Dedifferentiated amniotic fluid mesenchymal stem cell (primary cell): Measurements from ENCODE around the gene EHD4.

Experiments
- DNase-seq: peaks from one replicate; pipeline ENCODE4 v3.0.0-alpha.2; 2016; ENCODE audit errors: extremely low spot score

EHD4 gene

GRCh38 chr15:41919954-41920538, 52.3 kb downstream of the EHD4 start:
- DNase-seq = no peak

DNA sequence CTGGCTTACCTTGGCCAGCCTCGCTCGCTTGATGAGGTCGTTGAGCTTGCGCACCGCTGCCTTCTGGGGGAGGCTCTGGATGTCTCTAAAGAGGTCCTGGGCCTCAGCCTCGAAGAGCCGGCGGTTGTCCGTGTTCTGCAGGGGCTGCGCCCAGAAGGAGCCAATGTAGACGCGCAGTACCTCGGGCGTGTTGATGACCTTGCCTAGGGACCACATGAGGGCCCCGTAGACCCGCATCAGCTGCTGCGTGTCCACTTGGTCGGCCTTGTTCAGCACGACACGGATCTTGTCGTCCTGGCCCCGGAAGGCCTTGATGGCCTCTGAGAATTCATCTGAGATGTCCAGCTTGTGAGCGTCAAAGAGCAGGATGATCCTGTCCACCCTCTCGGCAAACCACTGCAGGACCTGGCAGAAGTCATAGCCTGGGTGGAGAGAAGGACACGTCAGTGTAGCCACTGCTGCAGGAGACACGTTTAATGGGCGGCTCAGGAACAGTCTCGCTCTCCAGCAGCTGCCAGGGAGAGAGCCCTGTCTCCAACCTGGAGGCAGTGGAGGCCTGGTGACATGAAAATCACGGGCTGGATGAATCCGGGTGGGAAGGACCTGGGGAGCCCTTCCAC, 53.0 kb downstream of the EHD4 start:
- no peak for DNase-seq

- no peak for DNase-seq
Observed at GRCh38 chr15:41918506-41919126, 53.7 kb downstream of the EHD4 start.

DNA sequence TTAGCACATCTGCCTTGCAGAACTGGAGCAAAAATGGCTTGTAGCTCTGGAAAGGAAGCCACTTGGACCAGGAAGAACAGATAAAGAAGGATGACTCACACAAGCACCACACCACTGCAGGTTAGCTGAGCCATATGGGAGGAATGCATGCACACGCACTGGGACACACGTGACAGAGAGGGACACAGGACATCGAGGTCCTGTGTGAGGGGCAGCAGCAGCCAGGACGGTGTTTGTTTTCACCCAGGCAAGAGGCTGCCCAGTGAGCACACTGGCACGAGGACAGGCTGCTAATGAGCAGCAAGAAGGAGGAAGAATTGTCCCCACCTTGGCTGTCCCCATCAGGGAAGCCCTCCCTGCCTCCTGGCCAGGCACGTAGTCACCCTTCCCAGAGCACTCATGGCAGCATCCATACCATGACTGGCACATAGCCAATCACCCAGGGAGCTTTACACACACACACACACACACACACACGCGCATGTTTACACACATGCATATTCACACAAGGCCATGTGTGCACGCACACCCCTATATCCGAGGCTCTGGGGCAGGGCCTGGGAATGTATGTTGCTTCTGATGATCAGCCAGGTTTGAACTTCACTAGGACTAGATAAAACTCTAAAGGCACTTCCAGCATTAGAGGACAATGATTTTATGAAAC, 54.5 kb downstream of the EHD4 start:
- DNase-seq = no peak

- DNase-seq = no peak
Observed at GRCh38 chr15:41915255-41915994, 56.9 kb downstream of the EHD4 start.

GRCh38 chr15:41914411-41914810, 57.9 kb downstream of the EHD4 start:
- no peak for DNase-seq

GRCh38 chr15:41913256-41913655, 59.1 kb downstream of the EHD4 start:
- DNase-seq = no peak

- DNase-seq = no peak
Observed at GRCh38 chr15:41911691-41912345, 60.5 kb downstream of the EHD4 start.

GRCh38 chr15:41908736-41909461, 63.5 kb downstream of the EHD4 start:
- no peak for DNase-seq

DNA sequence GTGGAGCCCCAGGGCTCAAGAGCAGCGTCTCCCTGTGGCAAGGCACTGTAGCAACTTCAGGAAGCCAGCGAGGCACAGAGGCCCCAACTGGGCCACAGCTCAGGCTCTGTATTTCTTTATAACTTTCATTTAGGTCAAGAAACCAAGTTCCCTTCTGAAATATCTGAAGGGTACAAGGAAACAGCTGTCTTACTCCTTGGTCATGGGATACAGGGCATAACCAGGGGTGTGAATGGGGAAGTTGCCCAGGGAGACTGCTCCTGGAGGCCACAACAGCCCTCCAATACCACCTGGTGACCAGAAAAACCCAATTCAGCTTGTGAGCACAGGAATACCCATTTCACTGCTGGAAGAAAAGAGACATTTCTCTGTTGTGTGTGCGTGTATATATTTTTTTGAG, 65.2 kb downstream of the EHD4 start:
- DNase-seq = no peak

DNA sequence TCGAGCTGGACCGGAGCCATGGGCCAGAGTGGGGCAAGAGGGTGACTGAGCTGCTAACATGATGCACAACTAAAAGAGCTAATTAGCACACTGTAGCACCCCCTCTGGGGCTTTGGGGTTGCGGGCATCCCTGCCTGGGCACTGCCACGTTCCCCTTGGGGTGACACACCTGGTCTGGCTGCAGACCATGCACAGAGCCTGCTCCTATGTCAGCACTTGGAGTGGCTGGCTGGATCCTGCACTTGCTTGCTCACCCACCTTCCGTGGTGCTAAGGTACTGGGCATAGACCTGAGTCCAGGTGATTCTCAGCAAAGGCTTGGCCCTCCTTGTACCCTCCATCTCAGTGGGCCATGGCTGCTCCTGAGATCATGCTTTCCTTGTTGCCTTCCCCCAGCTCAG, 65.7 kb downstream of the EHD4 start:
- no peak for DNase-seq

DNA sequence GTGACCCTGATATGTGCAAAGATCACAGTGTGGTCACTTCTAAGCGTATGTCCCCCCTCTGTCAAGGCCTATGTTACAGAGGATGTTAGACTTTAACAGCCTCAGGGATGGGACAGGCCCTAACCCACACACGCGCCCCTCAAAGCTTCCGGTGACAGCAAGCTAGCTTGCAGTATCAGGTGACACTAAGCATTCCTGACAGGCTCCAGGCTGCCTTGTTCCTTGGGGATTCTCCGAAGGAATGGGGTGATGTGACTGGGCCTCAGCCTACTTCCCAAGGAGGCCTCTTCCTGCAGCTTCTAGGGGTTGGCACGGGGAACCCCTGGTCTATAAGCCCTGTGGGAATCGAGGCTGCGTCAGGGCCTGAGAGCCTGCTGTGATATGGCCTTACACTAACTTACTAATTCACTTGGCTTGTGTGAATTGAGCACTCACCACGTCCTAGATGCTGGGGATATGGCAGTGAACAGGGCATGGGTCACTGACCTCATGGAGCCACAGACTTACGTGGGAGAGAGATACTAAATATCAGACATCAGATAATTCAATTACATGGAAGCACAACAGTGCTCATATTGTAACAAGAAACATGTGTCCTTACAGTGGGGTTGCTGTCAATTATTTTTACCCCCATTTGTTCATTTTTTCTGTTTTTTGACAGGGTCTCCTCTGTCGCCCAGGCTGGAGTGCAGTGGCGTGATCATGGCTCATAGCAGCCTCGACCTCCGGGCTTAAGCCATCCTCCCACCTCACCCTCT, 67.1 kb downstream of the EHD4 start:
- DNase-seq = no peak

- peak; percentile 31 for DNase-seq
Observed at GRCh38 chr15:41904541-41905005, 67.8 kb downstream of the EHD4 start.

DNA sequence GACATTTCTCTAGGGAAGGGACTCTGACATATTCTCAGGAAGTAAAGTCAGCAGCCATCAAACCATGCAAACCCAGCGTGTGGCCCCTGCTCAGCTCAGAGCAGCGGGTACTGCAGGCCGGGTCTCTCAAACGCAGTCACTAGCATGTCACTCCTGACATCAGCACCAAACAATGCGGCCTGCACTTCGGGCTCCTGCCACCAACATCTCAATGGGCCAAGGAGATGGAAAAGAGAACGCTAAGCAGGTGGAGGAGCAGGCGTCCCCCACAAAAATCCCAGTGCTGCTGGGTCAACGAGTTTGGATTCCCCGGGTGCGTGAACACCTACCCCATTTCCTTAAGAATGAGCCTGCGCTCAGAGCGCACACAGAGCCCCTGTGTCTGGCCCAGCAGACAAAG, 68.6 kb downstream of the EHD4 start:
- no peak for DNase-seq

- DNase-seq = no peak
Observed at GRCh38 chr15:41901431-41901830, 70.9 kb downstream of the EHD4 start.

- DNase-seq = no peak
Observed at GRCh38 chr15:41900526-41901380, 71.6 kb downstream of the EHD4 start.

- DNase-seq = no peak
Observed at GRCh38 chr15:41899854-41900442, 72.4 kb downstream of the EHD4 start.

DNA sequence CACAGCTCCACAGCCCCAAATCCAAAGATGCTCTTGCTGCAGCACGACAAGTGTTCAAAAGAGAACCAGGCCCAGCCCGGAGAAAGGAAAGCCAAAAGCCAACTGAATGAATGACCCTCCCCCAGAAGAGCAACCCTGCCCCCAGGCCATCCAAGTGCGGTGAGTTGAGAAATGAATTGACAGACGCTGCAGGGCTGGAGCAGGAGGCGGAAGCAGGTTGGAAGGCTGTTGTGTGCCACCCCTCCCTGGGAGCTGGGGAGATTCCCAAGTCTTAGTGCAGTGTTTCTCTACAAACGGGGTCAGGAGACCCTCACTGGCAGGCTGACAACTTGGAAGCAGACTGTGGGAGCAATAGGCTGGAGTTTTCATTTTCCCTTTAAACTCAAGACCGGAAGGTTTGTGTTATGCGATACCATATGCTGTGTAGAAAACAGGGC, 75.0 kb downstream of the EHD4 start:
- DNase-seq = no peak

GRCh38 chr15:41896566-41896965, 75.8 kb downstream of the EHD4 start:
- DNase-seq = no peak
